ENCODE measurements around the gene BMP6. TPM values are rescaled to one million over a fixed set of nuclear protein-coding genes. Genes with fewer than 3 reads are reported as not detected.

Gene BMP6
- total RNA-seq, 2 experiments from 2014 or later = not detected

- no peaks in the 10 kb centered on the region for H3K9me3 Mint-ChIP-seq
- Histone ChIP-seq H3K4me1 (ENCODE audit: insufficient read depth, low read length) (peaks cover 16% of the 10 kb centered on the region), H3K27ac (ENCODE audit: low read depth in 1 of 2, low read length in 2 of 2) (no peak overlapping the region), H3K9me3 (ENCODE audit: control insufficient read depth in 1 of 2, insufficient read depth in 1 of 2, low read length in 2 of 2) (no peaks in the 10 kb centered on the region), H3K27me3 (ENCODE audit: control insufficient read depth in 1 of 2, insufficient read depth in 2 of 2, low read length in 2 of 2) (no peaks in the 10 kb centered on the region), H3K36me3 (ENCODE audit: insufficient read depth, low read length) (peaks cover 18% of the 10 kb centered on the region), H3K4me3 (ENCODE audit: low read length) (no peak overlapping the region)
- peak overlapping the region; percentile 11 for H3K4me3 Mint-ChIP-seq
- DNase-seq (no peak), ATAC-seq (ENCODE audit: poor library complexity) (no peak)
- CTCF ChIA-PET = no interaction called here
- H3K27me3 Mint-ChIP-seq = no peaks in the 10 kb centered on the region
- no peaks in the 10 kb centered on the region for H3K4me1 Mint-ChIP-seq (ENCODE audit: low read depth)
- H3K36me3 Mint-ChIP-seq (ENCODE audit: low read depth) = peaks cover 34% of the 10 kb centered on the region
- intact Hi-C loops (cut with DNase I, micrococcal nuclease) = loop anchor here in 1 of 2 experiments (5.0 kb wide), 1 partner anchor 156 kb away; the partner anchor contains the start of gene BLOC1S5
- POLR2A ChIA-PET = no interaction called here
- H3K27ac Mint-ChIP-seq = no peak overlapping the region
- TF ChIP-seq, protein P1, sequence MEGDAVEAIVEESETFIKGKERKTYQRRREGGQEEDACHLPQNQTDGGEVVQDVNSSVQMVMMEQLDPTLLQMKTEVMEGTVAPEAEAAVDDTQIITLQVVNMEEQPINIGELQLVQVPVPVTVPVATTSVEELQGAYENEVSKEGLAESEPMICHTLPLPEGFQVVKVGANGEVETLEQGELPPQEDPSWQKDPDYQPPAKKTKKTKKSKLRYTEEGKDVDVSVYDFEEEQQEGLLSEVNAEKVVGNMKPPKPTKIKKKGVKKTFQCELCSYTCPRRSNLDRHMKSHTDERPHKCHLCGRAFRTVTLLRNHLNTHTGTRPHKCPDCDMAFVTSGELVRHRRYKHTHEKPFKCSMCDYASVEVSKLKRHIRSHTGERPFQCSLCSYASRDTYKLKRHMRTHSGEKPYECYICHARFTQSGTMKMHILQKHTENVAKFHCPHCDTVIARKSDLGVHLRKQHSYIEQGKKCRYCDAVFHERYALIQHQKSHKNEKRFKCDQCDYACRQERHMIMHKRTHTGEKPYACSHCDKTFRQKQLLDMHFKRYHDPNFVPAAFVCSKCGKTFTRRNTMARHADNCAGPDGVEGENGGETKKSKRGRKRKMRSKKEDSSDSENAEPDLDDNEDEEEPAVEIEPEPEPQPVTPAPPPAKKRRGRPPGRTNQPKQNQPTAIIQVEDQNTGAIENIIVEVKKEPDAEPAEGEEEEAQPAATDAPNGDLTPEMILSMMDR (IDR thresholded peaks at IDR 0.05) = no peak
Observed at GRCh38 chr6:7906741-7907140, 180.8 kb downstream of the BMP6 start.

DNA sequence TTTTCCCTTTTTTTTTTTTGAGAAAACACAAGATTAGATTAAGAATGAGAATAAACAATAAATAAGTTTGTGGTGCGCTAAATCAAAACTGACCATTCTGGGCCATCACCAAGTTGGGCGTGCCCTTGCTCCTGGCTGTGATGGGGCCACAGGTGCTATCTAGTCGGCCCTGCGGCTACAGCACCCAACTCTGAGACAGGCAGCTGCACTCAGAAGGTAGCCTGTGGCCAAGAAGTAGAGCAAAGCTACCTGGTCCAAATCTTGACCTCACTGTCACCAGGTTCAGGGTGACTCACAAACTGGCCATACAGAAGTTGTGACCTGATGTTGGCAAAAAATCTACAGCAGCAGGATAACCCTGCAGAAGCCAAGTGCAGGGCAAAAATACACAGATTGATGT is 181.3 kb downstream of the BMP6 start:
- Histone ChIP-seq H3K4me1 (ENCODE audit: insufficient read depth, low read length) (peaks cover 16% of the 10 kb centered on the region), H3K4me3 (ENCODE audit: low read length) (no peak overlapping the region), H3K27ac (ENCODE audit: low read depth in 1 of 2, low read length in 2 of 2) (no peak overlapping the region), H3K27me3 (ENCODE audit: control insufficient read depth in 1 of 2, insufficient read depth in 2 of 2, low read length in 2 of 2) (no peaks in the 10 kb centered on the region), H3K9me3 (ENCODE audit: control insufficient read depth in 1 of 2, insufficient read depth in 1 of 2, low read length in 2 of 2) (no peaks in the 10 kb centered on the region), H3K36me3 (ENCODE audit: insufficient read depth, low read length) (peaks cover 16% of the 10 kb centered on the region)
- Mint-ChIP-seq H3K4me1 (ENCODE audit: low read depth) (no peaks in the 10 kb centered on the region), H3K36me3 (ENCODE audit: low read depth) (peaks cover 30% of the 10 kb centered on the region), H3K9me3 (no peaks in the 10 kb centered on the region), H3K27me3 (no peaks in the 10 kb centered on the region), H3K27ac (no peak overlapping the region), H3K4me3 (no peak overlapping the region)
- ChIA-PET POLR2A (no interaction called here), CTCF (no interaction called here)
- TF ChIP-seq, protein P1 (IDR thresholded peaks at IDR 0.05) = no peak
- intact Hi-C loops (cut with DNase I, micrococcal nuclease) = loop anchor here in 1 of 2 experiments (5.0 kb wide), 1 partner anchor 155 kb away; the partner anchor contains the start of gene BLOC1S5
- DNase-seq (no peak), ATAC-seq (ENCODE audit: poor library complexity) (no peak)

GRCh38 chr6:7909323-7910276 is 183.7 kb downstream of the BMP6 start:
- Mint-ChIP-seq H3K9me3 (no peaks in the 10 kb centered on the region), H3K36me3 (ENCODE audit: low read depth) (peaks cover 7% of the 10 kb centered on the region), H3K27me3 (no peaks in the 10 kb centered on the region), H3K4me3 (peak overlapping the region; percentile 84), H3K4me1 (ENCODE audit: low read depth) (no peaks in the 10 kb centered on the region), H3K27ac (no peak overlapping the region)
- intact Hi-C loops (cut with DNase I, micrococcal nuclease) = loop anchor here (2.0 to 10.0 kb wide), 6 partner anchors 153 to 528 kb away; partner anchors contain the start of genes BLOC1S5 (in 1 of the 2), CAGE1 (in 1 of the 2), EEF1E1 (in 1 of the 2) and RIOK1 (in 1 of the 2)
- no peaks in the 10 kb centered on the region for H3K9me3 ChIP-seq (ENCODE audit: control insufficient read depth in 1 of 2, insufficient read depth in 1 of 2, low read length in 2 of 2)
- TF ChIP-seq, protein P1 (IDR thresholded peaks at IDR 0.05) = no peak
- H3K4me3 ChIP-seq (ENCODE audit: low read length) = peak overlapping the region; percentile 53
- peaks cover 16% of the 10 kb centered on the region for H3K4me1 ChIP-seq (ENCODE audit: insufficient read depth, low read length)
- ATAC-seq (ENCODE audit: poor library complexity) (peak; percentile 24), DNase-seq (peak in 7 of 14 experiments; percentile 16 to 53 (median 39))
- no peak overlapping the region for H3K27ac ChIP-seq (ENCODE audit: low read depth in 1 of 2, low read length in 2 of 2)
- POLR2A ChIA-PET = interaction anchor here (1.0 kb wide), 1 partner anchor 155 kb away, joined by 3 read pairs; no protein-coding TSS in a partner anchor
- peaks cover 0 to 2% of the 10 kb centered on the region in 2 experiments for H3K27me3 ChIP-seq (ENCODE audit: control insufficient read depth in 1 of 2, insufficient read depth in 2 of 2, low read length in 2 of 2)
- no peaks in the 10 kb centered on the region for H3K36me3 ChIP-seq (ENCODE audit: insufficient read depth, low read length)
- CTCF ChIA-PET = no interaction called here

Data from CD4-positive, alpha-beta T cell (primary cell).